UCSD-AML1 (cell line): ENCODE measurements around the gene PLIN4.

Experiments used
- DNase-seq: peaks from one replicate; lab custom pipeline; 2025; ENCODE audit not compliant: unreplicated experiment; lab: John Stamatoyannopoulos, UW

Gene PLIN4

GRCh38 chr19:4507804-4508203 lies 10.5 kb downstream of the PLIN4 start:
- no peak for DNase-seq

- no peak for DNase-seq
Measured at GRCh38 chr19:4507150-4507452, 11.2 kb downstream of the PLIN4 start.

GRCh38 chr19:4506449-4507149 lies 11.7 kb downstream of the PLIN4 start:
- peak; percentile 41 for DNase-seq

GRCh38 chr19:4505570-4506448 lies 12.5 kb downstream of the PLIN4 start:
- DNase-seq, result no peak

- no peak for DNase-seq
Measured at GRCh38 chr19:4504891-4505569, 13.3 kb downstream of the PLIN4 start.

GRCh38 chr19:4504297-4504701 lies 14.0 kb downstream of the PLIN4 start:
- DNase-seq, result no peak

GRCh38 chr19:4503825-4504170 lies 14.5 kb downstream of the PLIN4 start:
- DNase-seq, result no peak

- DNase-seq, result no peak
Measured at GRCh38 chr19:4503132-4503824, 15.0 kb downstream of the PLIN4 start.

GRCh38 chr19:4502282-4503131 lies 15.8 kb downstream of the PLIN4 start:
- DNase-seq, result no peak

GRCh38 chr19:4501691-4502090 lies 16.6 kb downstream of the PLIN4 start:
- no peak for DNase-seq

- no peak for DNase-seq
Measured at GRCh38 chr19:4500841-4501591, 17.3 kb downstream of the PLIN4 start.

- DNase-seq, result no peak
Measured at GRCh38 chr19:4499855-4500254, 18.4 kb downstream of the PLIN4 start.

- no peak for DNase-seq
Measured at GRCh38 chr19:4499318-4499717, 19.0 kb downstream of the PLIN4 start.

GRCh38 chr19:4498694-4499093 lies 19.6 kb downstream of the PLIN4 start:
- DNase-seq, result no peak

GRCh38 chr19:4497770-4498389 lies 20.4 kb downstream of the PLIN4 start:
- no peak for DNase-seq

- DNase-seq, result no peak
Measured at GRCh38 chr19:4496304-4496703, 22.0 kb downstream of the PLIN4 start.

GRCh38 chr19:4495471-4495870 lies 22.8 kb downstream of the PLIN4 start:
- no peak for DNase-seq

- DNase-seq, result no peak
Measured at GRCh38 chr19:4494691-4495064, 23.6 kb downstream of the PLIN4 start.

GRCh38 chr19:4493929-4494690 lies 24.2 kb downstream of the PLIN4 start:
- DNase-seq, result no peak
